Mucosa of descending colon (tissue), 3 donors: ENCODE data around the gene MAN2A1. TPM values are rescaled to one million over a fixed set of nuclear protein-coding genes. Genes with fewer than 3 reads are reported as not detected.

ENCODE experiments used
- ATAC-seq: fragments of 200-7000 bp; cut with Tn5 transposase; one replicate; pipeline ENCODE4 v1.9.1; 2020; ENCODE audit warnings: mild to moderate bottlenecking, moderate library complexity
- DNase-seq, 3 donors: peaks; one replicate each; pipeline ENCODE4 v3.0.0-alpha.2; 2020
- H3K36me3 ChIP-seq: fragments of 200-600 bp; one replicate; pipeline ENCODE4 v1.8.0; 2021; ENCODE audit warnings: low read depth, mild to moderate bottlenecking
- H3K4me1 ChIP-seq: fragments of 200-600 bp; one replicate; pipeline ENCODE4 v1.8.0; 2021; ENCODE audit warnings: low read depth, mild to moderate bottlenecking
- H3K4me3 ChIP-seq: fragments of 200-600 bp; one replicate; pipeline ENCODE4 v1.8.0; 2021; ENCODE audit warnings: mild to moderate bottlenecking
- H3K9me3 ChIP-seq: fragments of 200-600 bp; one replicate; pipeline ENCODE4 v1.8.0; 2021; ENCODE audit warnings: mild to moderate bottlenecking
- CTCF ChIP-seq: fragments of 200-600 bp; IDR thresholded peaks from one replicate; pipeline ENCODE4 v1.8.0; 2022; ENCODE audit warnings: antibody characterized with exemption, mild to moderate bottlenecking
- intact Hi-C, 2 donors: fragments of 100-400 bp; cut with DNase I in 1 of 2; cut with micrococcal nuclease in 1 of 2; formaldehyde crosslinking; loops; one replicate each; pipeline versions ENCODE4 v1.11.0 to v1.11.1; 2022; cut with DNase I, micrococcal nuclease
- total RNA-seq, 3 donors: library from RNA; stranded (reverse); fragmentation: NEBNext Ultra II Directional in 2 of 3; extraction: Animal tissue kit (Norgen Biotek cat#: 25700) in 2 of 3; gene quantifications; one replicate each; pipeline versions ENCODE4 v1.2.1 to v1.2.4, GENCODE V29; 2021 to 2023
- donor health status: DM: no; HTN: no; CAD: no; lungs with moderate emphysema.
- donor health status: DM: no; HTN: no; CAD: no.
- donor health status: DM: no; HTN: yes; CAD: no.

MAN2A1 gene
- total RNA-seq, 3 donors from 2014 or later: 56.8 to 88.7 (median 75.1) TPM

- Histone ChIP-seq H3K9me3 (no peaks in the 10 kb centered on the region), H3K4me3 (no peak overlapping the region), H3K36me3 (no peaks in the 10 kb centered on the region), H3K4me1 (no peaks in the 10 kb centered on the region)
- no peak for TF ChIP-seq CTCF
- intact Hi-C loops: no loop called here
- DNase-seq: no peak
- peak; percentile 36 for ATAC-seq
Observed at GRCh38 chr5:109849478-109850088, 159.9 kb downstream of the MAN2A1 start.

GRCh38 chr5:109852371-109853155 lies 162.8 kb downstream of the MAN2A1 start:
- TF ChIP-seq CTCF: no peak
- H3K4me1 ChIP-seq: no peaks in the 10 kb centered on the region
- ATAC-seq: no peak
- no peak overlapping the region for H3K4me3 ChIP-seq
- DNase-seq: peak in 1 of 3 donors; percentile 12
- H3K9me3 ChIP-seq: no peaks in the 10 kb centered on the region
- no peaks in the 10 kb centered on the region for H3K36me3 ChIP-seq
- intact Hi-C loops: no loop called here

GRCh38 chr5:109853377-109853776 lies 163.7 kb downstream of the MAN2A1 start:
- DNase-seq (no peak), ATAC-seq (no peak)
- Histone ChIP-seq H3K36me3 (no peaks in the 10 kb centered on the region), H3K9me3 (no peaks in the 10 kb centered on the region), H3K4me3 (no peak overlapping the region), H3K4me1 (no peaks in the 10 kb centered on the region)
- TF ChIP-seq CTCF: no peak
- intact Hi-C loops: no loop called here

GRCh38 chr5:109855056-109855455 lies 165.3 kb downstream of the MAN2A1 start:
- TF ChIP-seq CTCF: no peak
- ATAC-seq (no peak), DNase-seq (no peak)
- H3K9me3 ChIP-seq: no peaks in the 10 kb centered on the region
- H3K4me3 ChIP-seq: no peak overlapping the region
- H3K4me1 ChIP-seq: no peaks in the 10 kb centered on the region
- intact Hi-C loops: no loop called here
- H3K36me3 ChIP-seq: no peaks in the 10 kb centered on the region

GRCh38 chr5:109857405-109858031 lies 167.8 kb downstream of the MAN2A1 start:
- H3K4me3 ChIP-seq: no peak overlapping the region
- ATAC-seq: peak; percentile 35
- H3K4me1 ChIP-seq: no peaks in the 10 kb centered on the region
- DNase-seq: no peak
- intact Hi-C loops: no loop called here
- H3K36me3 ChIP-seq: no peaks in the 10 kb centered on the region
- H3K9me3 ChIP-seq: no peaks in the 10 kb centered on the region
- no peak for TF ChIP-seq CTCF
